Adipocyte (in vitro differentiated cells): ENCODE data around the gene GSTP1.

ENCODE experiments used
- DNase-seq: peaks from one replicate; pipeline ENCODE4 v3.0.0-alpha.2; 2015; ENCODE audit warnings: low read depth
- H3K27me3 ChIP-seq: replicated peaks from 2 replicates; pipeline ENCODE4 v1.7.0; 2013; ENCODE audit warnings: mild to moderate bottlenecking, low read length, moderate library complexity; ENCODE audit not compliant: control insufficient read depth, insufficient read depth
- H3K36me3 ChIP-seq: 2 replicates; pipeline ENCODE4 v1.7.0; 2013; ENCODE audit warnings: low read length, mild to moderate bottlenecking, moderate library complexity; ENCODE audit not compliant: control insufficient read depth, insufficient read depth, severe bottlenecking
- H3K4me1 ChIP-seq: 2 replicates; pipeline ENCODE4 v1.7.0; 2013; ENCODE audit warnings: mild to moderate bottlenecking, low read length, moderate library complexity; ENCODE audit not compliant: control insufficient read depth, insufficient read depth
- H3K4me3 ChIP-seq: 2 replicates; pipeline ENCODE4 v1.7.0; 2013; ENCODE audit warnings: mild to moderate bottlenecking, low read length, moderate library complexity
- H3K9ac ChIP-seq: 2 replicates; pipeline ENCODE4 v1.7.0; 2013; ENCODE audit warnings: mild to moderate bottlenecking, low read length, moderate library complexity
- H3K9me3 ChIP-seq: 2 replicates; pipeline ENCODE4 v1.7.0; 2013; ENCODE audit warnings: mild to moderate bottlenecking, low read length, moderate library complexity; ENCODE audit not compliant: control insufficient read depth

GSTP1 gene

GRCh38 chr11:67633758-67634365, 50.2 kb downstream of the GSTP1 start:
- Histone ChIP-seq H3K9ac (no peak overlapping the region), H3K36me3 (no peaks in the 10 kb centered on the region), H3K4me3 (no peak overlapping the region), H3K27me3 (peaks cover 15% of the 10 kb centered on the region), H3K4me1 (peaks cover 9% of the 10 kb centered on the region), H3K9me3 (no peaks in the 10 kb centered on the region)
- DNase-seq = no peak

GRCh38 chr11:67634366-67635230, 51.0 kb downstream of the GSTP1 start:
- H3K36me3 ChIP-seq = no peaks in the 10 kb centered on the region
- peaks cover 20% of the 10 kb centered on the region for H3K27me3 ChIP-seq
- H3K9me3 ChIP-seq = no peaks in the 10 kb centered on the region
- H3K4me1 ChIP-seq = peaks cover 6% of the 10 kb centered on the region
- no peak overlapping the region for H3K9ac ChIP-seq
- H3K4me3 ChIP-seq = no peak overlapping the region
- no peak for DNase-seq

- Histone ChIP-seq H3K36me3 (no peaks in the 10 kb centered on the region), H3K4me3 (no peak overlapping the region), H3K27me3 (peaks cover 23% of the 10 kb centered on the region), H3K9ac (no peak overlapping the region), H3K9me3 (no peaks in the 10 kb centered on the region), H3K4me1 (peaks cover 6% of the 10 kb centered on the region)
- no peak for DNase-seq
Measured at GRCh38 chr11:67635231-67635521, 51.6 kb downstream of the GSTP1 start.
